ENCODE data around the gene NR2F6. TPM values are rescaled to one million over a fixed set of nuclear protein-coding genes. Genes with fewer than 3 reads are reported as not detected.

NR2F6 gene
- total and polyA plus RNA-seq, 2 of the 4 experiments (the other 2 are of a cell fraction): 8.4 to 20.5 TPM

GRCh38 chr19:17202249-17202648 is 43.5 kb downstream of the NR2F6 start:
- 92% methylated on average over 5 of the region's 9 CpGs; no CpG with 5 or more reads in 1 of the 2 experiments for WGBS, 2 experiments (ENCODE audit: extremely low coverage in 2 of 2, insufficient read length in 1 of 2)
- H3K4me1 ChIP-seq (ENCODE audit: control insufficient read depth, insufficient read depth, low read length): no peaks in the 10 kb centered on the region
- no peak overlapping the region for H3K23ac ChIP-seq (ENCODE audit: low read depth, low read length)
- H3K14ac ChIP-seq (replicated peaks; ENCODE audit: low read depth, low read length): no peak overlapping the region
- no peak overlapping the region for H3K18ac ChIP-seq (ENCODE audit: low read depth, low read length)
- ATAC-seq (ENCODE audit: low read depth) (no peak), DNase-seq (no peak)
- intact Hi-C loops (cut with micrococcal nuclease): no loop called here
- H3K79me1 ChIP-seq (ENCODE audit: low read depth in 1 of 2, low read length in 2 of 2): peaks cover 6 to 20% of the 10 kb centered on the region in 2 experiments; a peak in 3 of 4 replicates
- H3K9ac ChIP-seq (ENCODE audit: low read depth, low read length): no peak overlapping the region
- H3K27ac ChIP-seq (ENCODE audit: insufficient read depth, low read length): no peak overlapping the region
- peak overlapping the region; percentile 43 for H2AFZ ChIP-seq (replicated peaks; ENCODE audit: low read length, poor library complexity)
- no peak overlapping the region for H3K4me3 ChIP-seq (ENCODE audit: insufficient read depth, low read depth, low read length)
- no peak overlapping the region for H4K91ac ChIP-seq (ENCODE audit: insufficient read depth, low read depth, low read length)
- ChIA-PET POLR2A (ENCODE audit: unreplicated experiment) (no interaction called here), CTCF (no interaction called here)
- no peak overlapping the region for H3K56ac ChIP-seq (ENCODE audit: extremely low read depth, insufficient read depth, low read length)
- H3K27me3 ChIP-seq (ENCODE audit: control insufficient read depth, insufficient read depth, low read length): no peaks in the 10 kb centered on the region
- H3K4ac ChIP-seq (ENCODE audit: low read depth, low read length): no peak overlapping the region; the same call in 1 of the 2 replicates
- peak overlapping the region; percentile 65 for H2AK9ac ChIP-seq (replicated peaks; ENCODE audit: low read depth, low read length, poor library complexity)
- H3K4me2 ChIP-seq (ENCODE audit: low read depth, low read length): no peak overlapping the region
- no peak overlapping the region for H2BK120ac ChIP-seq (ENCODE audit: low read depth, low read length)
- 0 out of 2 replicates have a peak overlapping the region, but pooled peaks have one; percentile 8 for H2AK5ac ChIP-seq (ENCODE audit: low read depth, low read length)
- no peak overlapping the region for H2BK5ac ChIP-seq (ENCODE audit: low read depth, low read length, poor library complexity, severe bottlenecking)
- BruUV-seq (replicated peaks): no TSS peak
- H2BK15ac ChIP-seq (ENCODE audit: low read depth, low read length): no peak overlapping the region
- peaks cover 3% of the 10 kb centered on the region; the same call in 1 of the 2 replicates for H3K9me1 ChIP-seq (ENCODE audit: insufficient read depth, low read length)
- in situ Hi-C loops (cut with MboI; ENCODE audit: low sequenced_read_pairs): loop anchor here (10.0 kb wide), 1 partner anchor 83 kb away; the partner anchor contains the start of gene ANKLE1
- no peak for TF ChIP-seq BHLHE40 (IDR thresholded peaks at IDR 0.05; ENCODE audit: low read depth, low read length)
- TF ChIP-seq ELK1 (IDR thresholded peaks at IDR 0.05; ENCODE audit: borderline replicate concordance, low read depth, low read length): no peak
- TF ChIP-seq NFE2L2 (IDR thresholded peaks at IDR 0.05; ENCODE audit: low read depth, low read length): no peak
- TF ChIP-seq MXI1 (IDR thresholded peaks at IDR 0.05; ENCODE audit: borderline replicate concordance, low read depth, low read length): peak; percentile 76
- no peak for TF ChIP-seq SMC3 (IDR thresholded peaks at IDR 0.05; ENCODE audit: low read depth, low read length)
- no peak for TF ChIP-seq CTCF (conservative IDR thresholded peaks at IDR 0.05; ENCODE audit: low read depth, low read length)
- TF ChIP-seq FOS (IDR thresholded peaks at IDR 0.05; ENCODE audit: low read depth, low read length): no peak
- no peak overlapping the region for H2BK20ac ChIP-seq (ENCODE audit: low read depth, low read length)
- H4K5ac ChIP-seq (ENCODE audit: low read depth, low read length): no peak overlapping the region
- H4K20me1 ChIP-seq (ENCODE audit: insufficient read depth, low read length): peaks cover 12% of the 10 kb centered on the region
- peaks cover 87% of the 10 kb centered on the region for H3K36me3 ChIP-seq (ENCODE audit: control insufficient read depth, insufficient read depth, low read length)
- H4K8ac ChIP-seq (ENCODE audit: low read depth in 2 of 2, low read length in 2 of 2): no peak overlapping the region
- dilution Hi-C loops (cut with HindIII; ENCODE audit: low sequenced_read_pairs, unreplicated experiment): no loop called here
- no peaks in the 10 kb centered on the region for H3K9me3 ChIP-seq (ENCODE audit: control insufficient read depth, insufficient read depth, low read length)

All from IMR-90 (cell line).